WERI-Rb-1 (cell line): ENCODE results near the gene C11orf97.

ENCODE experiments used
- DNase-seq: peaks from one replicate; pipeline ENCODE4 v3.0.0-alpha.2; 2020
- H3K27ac ChIP-seq: fragments of 250-450 bp; sonication (Bioruptor Pico); 2 replicates; pipeline ENCODE4 v1.5.1; 2020; ENCODE audit warnings: mild to moderate bottlenecking, moderate library complexity
- H3K27me3 ChIP-seq: fragments of 250-450 bp; sonication (Bioruptor Pico); 2 replicates; pipeline ENCODE4 v1.5.1; 2021; ENCODE audit warnings: mild to moderate bottlenecking, low read depth, moderate library complexity; ENCODE audit not compliant: insufficient read depth, severe bottlenecking
- H3K36me3 ChIP-seq: fragments of 250-450 bp; sonication (Bioruptor Pico); 2 replicates; pipeline ENCODE4 v1.5.1; 2020; ENCODE audit warnings: mild to moderate bottlenecking, moderate library complexity
- H3K4me3 ChIP-seq: 2 replicates; pipeline ENCODE4 v1.5.1; 2011; ENCODE audit warnings: low read depth, mild to moderate bottlenecking, control low read depth, low read length
- H3K9me3 ChIP-seq: fragments of 250-450 bp; sonication (Bioruptor Pico); 2 replicates; pipeline ENCODE4 v1.5.1; 2021; ENCODE audit warnings: mild to moderate bottlenecking, moderate library complexity; ENCODE audit not compliant: severe bottlenecking
- TF ChIP-seq, protein P1 (sequence below): IDR thresholded peaks from 2 replicates; pipeline ENCODE4 v1.5.1; 2011; ENCODE audit warnings: low read depth, mild to moderate bottlenecking, control low read depth, inconsistent platforms, low read length

The C11orf97 gene

DNA sequence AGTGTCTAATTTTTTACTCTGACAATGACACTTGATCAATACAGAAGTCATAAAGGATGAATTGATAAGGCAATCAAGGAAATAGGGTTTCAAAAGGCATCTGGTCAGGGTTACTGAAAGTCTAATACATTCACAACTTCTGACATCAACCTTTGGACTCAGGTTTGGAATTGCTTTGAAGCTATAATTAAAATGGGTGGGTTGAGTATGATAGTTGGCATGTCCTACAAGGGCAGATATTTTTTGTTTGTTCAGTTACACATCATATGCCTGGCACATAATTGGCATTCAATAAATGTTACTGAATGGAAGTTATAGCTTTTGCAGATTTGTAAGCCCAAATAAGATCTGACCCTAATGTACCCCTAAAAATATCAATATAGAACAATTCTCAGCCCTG is 24.1 kb downstream of the C11orf97 start:
- Histone ChIP-seq H3K27ac (no peak overlapping the region), H3K4me3 (no peak overlapping the region), H3K27me3 (no peaks in the 10 kb centered on the region), H3K9me3 (no peaks in the 10 kb centered on the region), H3K36me3 (no peaks in the 10 kb centered on the region)
- no peak for DNase-seq
- TF ChIP-seq, protein P1, sequence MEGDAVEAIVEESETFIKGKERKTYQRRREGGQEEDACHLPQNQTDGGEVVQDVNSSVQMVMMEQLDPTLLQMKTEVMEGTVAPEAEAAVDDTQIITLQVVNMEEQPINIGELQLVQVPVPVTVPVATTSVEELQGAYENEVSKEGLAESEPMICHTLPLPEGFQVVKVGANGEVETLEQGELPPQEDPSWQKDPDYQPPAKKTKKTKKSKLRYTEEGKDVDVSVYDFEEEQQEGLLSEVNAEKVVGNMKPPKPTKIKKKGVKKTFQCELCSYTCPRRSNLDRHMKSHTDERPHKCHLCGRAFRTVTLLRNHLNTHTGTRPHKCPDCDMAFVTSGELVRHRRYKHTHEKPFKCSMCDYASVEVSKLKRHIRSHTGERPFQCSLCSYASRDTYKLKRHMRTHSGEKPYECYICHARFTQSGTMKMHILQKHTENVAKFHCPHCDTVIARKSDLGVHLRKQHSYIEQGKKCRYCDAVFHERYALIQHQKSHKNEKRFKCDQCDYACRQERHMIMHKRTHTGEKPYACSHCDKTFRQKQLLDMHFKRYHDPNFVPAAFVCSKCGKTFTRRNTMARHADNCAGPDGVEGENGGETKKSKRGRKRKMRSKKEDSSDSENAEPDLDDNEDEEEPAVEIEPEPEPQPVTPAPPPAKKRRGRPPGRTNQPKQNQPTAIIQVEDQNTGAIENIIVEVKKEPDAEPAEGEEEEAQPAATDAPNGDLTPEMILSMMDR = no peak

DNA sequence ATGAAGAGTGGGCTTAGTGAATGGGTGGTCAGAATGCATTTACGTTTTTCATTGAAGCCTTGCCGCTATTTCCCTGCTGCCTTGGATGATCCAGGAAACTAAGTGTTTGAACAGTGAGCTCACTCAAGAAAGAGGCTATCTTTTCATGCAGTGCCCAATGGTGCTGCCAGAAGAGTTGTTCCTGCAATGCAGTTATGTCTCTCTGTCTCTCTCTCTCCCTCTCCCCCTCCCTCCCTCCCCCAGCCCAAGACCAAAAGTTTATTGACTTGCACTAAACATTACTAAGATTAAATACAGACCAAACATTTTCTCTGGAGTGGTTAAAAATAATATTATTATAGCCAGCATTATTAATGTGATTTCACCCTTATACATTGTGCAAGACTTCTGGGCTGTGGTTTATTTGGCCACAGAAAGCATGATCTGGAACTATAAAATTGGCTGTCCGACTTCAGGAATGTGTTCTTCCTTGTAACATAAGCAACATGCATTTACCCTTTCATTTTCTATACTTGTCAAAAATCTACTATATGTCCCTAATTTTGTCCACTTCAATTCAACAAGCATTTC is 24.9 kb downstream of the C11orf97 start:
- no peaks in the 10 kb centered on the region for H3K27me3 ChIP-seq
- no peaks in the 10 kb centered on the region for H3K36me3 ChIP-seq
- H3K27ac ChIP-seq = no peak overlapping the region
- TF ChIP-seq, protein P1 = no peak
- no peak for DNase-seq
- H3K4me3 ChIP-seq = no peak overlapping the region
- H3K9me3 ChIP-seq = no peaks in the 10 kb centered on the region

DNA sequence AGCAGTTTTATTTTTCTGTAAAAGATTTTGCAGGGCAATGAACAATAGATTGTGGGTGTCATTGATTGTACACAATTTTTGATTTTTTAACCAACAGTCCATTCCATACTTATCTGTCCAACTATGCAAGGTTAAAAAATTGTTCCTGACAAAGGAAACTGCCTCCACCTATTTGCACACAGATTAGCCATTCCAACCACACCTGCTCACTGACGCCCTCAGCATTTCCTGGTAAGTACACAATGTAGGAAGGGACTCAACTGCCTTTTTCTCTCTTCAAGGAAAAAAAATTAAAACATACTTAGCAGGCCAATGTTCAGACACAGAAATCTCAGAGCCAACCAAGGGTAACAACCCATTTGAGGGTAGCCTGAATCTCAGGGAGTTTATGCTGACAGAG is 27.2 kb downstream of the C11orf97 start:
- no peak for DNase-seq
- no peak overlapping the region for H3K4me3 ChIP-seq
- no peak overlapping the region for H3K27ac ChIP-seq
- no peaks in the 10 kb centered on the region for H3K9me3 ChIP-seq
- TF ChIP-seq, protein P1 = no peak
- H3K27me3 ChIP-seq = no peaks in the 10 kb centered on the region
- no peaks in the 10 kb centered on the region for H3K36me3 ChIP-seq

DNA sequence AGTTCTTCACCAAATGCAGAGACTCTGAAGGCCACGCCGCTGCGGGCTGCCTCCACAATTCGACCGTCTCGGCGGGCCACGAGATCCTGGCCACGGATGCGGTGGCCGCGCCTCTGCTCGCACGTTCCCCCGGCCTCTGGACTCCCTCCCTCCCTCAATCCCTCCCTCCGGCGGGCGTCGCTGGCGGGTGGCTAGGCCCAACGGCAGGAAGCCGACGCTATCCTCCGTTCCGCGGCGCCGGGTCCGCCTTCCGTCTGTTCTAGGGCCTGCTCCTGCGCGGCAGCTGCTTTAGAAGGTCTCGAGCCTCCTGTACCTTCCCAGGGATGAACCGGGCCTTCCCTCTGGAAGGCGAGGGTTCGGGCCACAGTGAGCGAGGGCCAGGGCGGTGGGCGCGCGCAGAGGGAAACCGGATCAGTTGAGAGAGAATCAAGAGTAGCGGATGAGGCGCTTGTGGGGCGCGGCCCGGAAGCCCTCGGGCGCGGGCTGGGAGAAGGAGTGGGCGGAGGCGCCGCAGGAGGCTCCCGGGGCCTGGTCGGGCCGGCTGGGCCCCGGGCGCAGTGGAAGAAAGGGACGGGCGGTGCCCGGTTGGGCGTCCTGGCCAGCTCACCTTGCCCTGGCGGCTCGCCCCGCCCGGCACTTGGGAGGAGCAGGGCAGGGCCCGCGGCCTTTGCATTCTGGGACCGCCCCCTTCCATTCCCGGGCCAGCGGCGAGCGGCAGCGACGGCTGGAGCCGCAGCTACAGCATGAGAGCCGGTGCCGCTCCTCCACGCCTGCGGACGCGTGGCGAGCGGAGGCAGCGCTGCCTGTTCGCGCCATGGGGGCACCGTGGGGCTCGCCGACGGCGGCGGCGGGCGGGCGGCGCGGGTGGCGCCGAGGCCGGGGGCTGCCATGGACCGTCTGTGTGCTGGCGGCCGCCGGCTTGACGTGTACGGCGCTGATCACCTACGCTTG is 31.7 kb downstream of the C11orf97 start, which contains the start of gene FUT4:
Gene FUT4 (plus strand): TSS at position 227 of the 951 bp plus-strand sequence. CDS start 213 bp downstream, at position 440.
- no peaks in the 10 kb centered on the region for H3K27me3 ChIP-seq
- peak; percentile 88 for DNase-seq
- TF ChIP-seq, protein P1 = no peak
- no peaks in the 10 kb centered on the region for H3K9me3 ChIP-seq
- peak within 1 kb of the TSS; percentile 95 for H3K27ac ChIP-seq
- H3K36me3 ChIP-seq = peaks cover 10% of the 10 kb centered on the region; the same call in 1 of the 2 replicates
- peak within 1 kb of the TSS; percentile 68 for H3K4me3 ChIP-seq

DNA sequence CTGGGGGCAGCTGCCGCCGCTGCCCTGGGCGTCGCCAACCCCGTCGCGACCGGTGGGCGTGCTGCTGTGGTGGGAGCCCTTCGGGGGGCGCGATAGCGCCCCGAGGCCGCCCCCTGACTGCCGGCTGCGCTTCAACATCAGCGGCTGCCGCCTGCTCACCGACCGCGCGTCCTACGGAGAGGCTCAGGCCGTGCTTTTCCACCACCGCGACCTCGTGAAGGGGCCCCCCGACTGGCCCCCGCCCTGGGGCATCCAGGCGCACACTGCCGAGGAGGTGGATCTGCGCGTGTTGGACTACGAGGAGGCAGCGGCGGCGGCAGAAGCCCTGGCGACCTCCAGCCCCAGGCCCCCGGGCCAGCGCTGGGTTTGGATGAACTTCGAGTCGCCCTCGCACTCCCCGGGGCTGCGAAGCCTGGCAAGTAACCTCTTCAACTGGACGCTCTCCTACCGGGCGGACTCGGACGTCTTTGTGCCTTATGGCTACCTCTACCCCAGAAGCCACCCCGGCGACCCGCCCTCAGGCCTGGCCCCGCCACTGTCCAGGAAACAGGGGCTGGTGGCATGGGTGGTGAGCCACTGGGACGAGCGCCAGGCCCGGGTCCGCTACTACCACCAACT is 32.5 kb downstream of the C11orf97 start:
- no peak for DNase-seq
- H3K27ac ChIP-seq = peak overlapping the region; percentile 95
- TF ChIP-seq, protein P1 = no peak

More for the DNA sequence above, 32.5 kb downstream of the C11orf97 start:
- Histone ChIP-seq H3K27me3 (no peaks in the 10 kb centered on the region), H3K9me3 (no peaks in the 10 kb centered on the region), H3K4me3 (peak overlapping the region; percentile 68), H3K36me3 (peaks cover 10% of the 10 kb centered on the region; the same call in 1 of the 2 replicates)
